Panc1 (cell line): Measurements from ENCODE around the gene THADA. TPM values are rescaled to one million over a fixed set of nuclear protein-coding genes. Genes with fewer than 3 reads are reported as not detected.
"Not testable (repeated sequence)": the region's sequence is repeated elsewhere in the genome, so short reads cannot be mapped to it uniquely, and the experiment has no call there.

Experiments
- ATAC-seq: fragments of 200-7000 bp; cut with Tn5 transposase; 2 replicates; pipeline ENCODE4 v1.9.1; 2020; ENCODE audit warnings: mild to moderate bottlenecking, moderate library complexity
- BruUV-seq: library from RNA; stranded (reverse); fragments of 400-500 nt; replicated peaks from 2 replicates; lab custom pipeline; 2021; lab: Mats Ljungman, UMichigan
- CTCF ChIA-PET: fragments of 300-600 bp; sonication (Branson Sonifier 250); formaldehyde crosslinking; loops from one replicate; lab custom pipeline; 2022; ENCODE audit warnings: antibody characterized with exemption; lab: Charles Lee
- POLR2A ChIA-PET: fragments of 300-600 bp; sonication (Branson Sonifier 250); formaldehyde crosslinking; loops from one replicate; lab custom pipeline; 2022; ENCODE audit warnings: antibody characterized with exemption; lab: Charles Lee
- DNase-seq: peaks from one replicate; pipeline ENCODE4 v3.0.0-alpha.2; 2010; ENCODE audit warnings: low read depth, low spot score
- H3K27ac ChIP-seq: 2 replicates; pipeline ENCODE4 v1.5.1; 2011; ENCODE audit warnings: mild to moderate bottlenecking, low read length, inconsistent platforms
- H3K27me3 ChIP-seq: fragments of 200-500 bp; sonication (Bioruptor generic); 2 replicates; pipeline ENCODE4 v1.6.0; 2014; ENCODE audit warnings: low read length, inconsistent platforms; ENCODE audit not compliant: control insufficient read depth, insufficient read depth
- H3K36me3 ChIP-seq: fragments of 200-500 bp; sonication (Bioruptor generic); 2 replicates; pipeline ENCODE4 v1.5.1; 2014; ENCODE audit warnings: inconsistent platforms, mild to moderate bottlenecking, low read length, moderate library complexity; ENCODE audit not compliant: control insufficient read depth, insufficient read depth
- H3K4me1 ChIP-seq: 2 replicates; pipeline ENCODE4 v1.5.1; 2011; ENCODE audit warnings: inconsistent platforms, mild to moderate bottlenecking, low read length, moderate library complexity; ENCODE audit not compliant: control insufficient read depth, insufficient read depth
- H3K4me3 ChIP-seq, 2 experiments: 2 replicates each; pipeline ENCODE4 v1.5.1; 2011 to 2012; ENCODE audit warnings: low read depth in 2 of 2, low read length in 2 of 2, mild to moderate bottlenecking in 2 of 2, inconsistent platforms in 1 of 2, moderate library complexity in 1 of 2
- H3K9me3 ChIP-seq: fragments of 200-500 bp; sonication (Bioruptor generic); 2 replicates; pipeline ENCODE4 v1.5.1; 2014; ENCODE audit warnings: low read depth, mild to moderate bottlenecking, inconsistent platforms, low read length, moderate library complexity; ENCODE audit not compliant: control insufficient read depth, insufficient read depth
- CTCF ChIP-seq: fragments of 450-650 bp; IDR thresholded peaks from 2 replicates; pipeline ENCODE4 v1.5.1; 2017; ENCODE audit warnings: mild to moderate bottlenecking
- POLR2AphosphoS5 ChIP-seq: IDR thresholded peaks from 2 replicates; pipeline ENCODE4 v1.6.1; 2012; ENCODE audit warnings: mild to moderate bottlenecking, low read depth, low read length, moderate library complexity
- REST ChIP-seq, 2 experiments: IDR thresholded peaks; 2 replicates each; pipeline ENCODE4 v1.6.1; 2011 to 2012; ENCODE audit warnings: low read depth in 2 of 2, control low read depth in 1 of 2, low read length in 1 of 2, mild to moderate bottlenecking in 1 of 2, moderate library complexity in 1 of 2; ENCODE audit not compliant: insufficient read depth in 1 of 2
- SIN3A ChIP-seq: IDR thresholded peaks from 2 replicates; pipeline ENCODE4 v1.6.1; 2012; ENCODE audit warnings: low read depth, mild to moderate bottlenecking, low read length, moderate library complexity, borderline replicate concordance; ENCODE audit not compliant: insufficient read depth
- TCF7L2 ChIP-seq: IDR thresholded peaks from 2 replicates; pipeline ENCODE4 v1.6.1; 2011; ENCODE audit warnings: mild to moderate bottlenecking, low read depth, low read length, inconsistent platforms
- in situ Hi-C: cut with HindIII; loops from 2 replicates; pipeline ENCODE4 v1.10.0; 2016; ENCODE audit warnings: low sequenced_read_pairs, low pct_unique_long_range_greater_than_20kb
- intact Hi-C: fragments of 100-400 bp; cut with micrococcal nuclease; formaldehyde crosslinking; loops from one replicate; pipeline ENCODE4 v1.10.0; 2022; ENCODE audit not compliant: unreplicated experiment
- total RNA-seq: library from RNA; stranded (reverse); gene quantifications from one replicate; pipeline ENCODE4 v1.2.1, GENCODE V29; 2021; ENCODE audit not compliant: unreplicated experiment

The THADA gene
- total RNA-seq, 1 experiment from 2014 or later = 37.2 TPM

- no peaks in the 10 kb centered on the region for H3K27me3 ChIP-seq
- peak; percentile 42 for DNase-seq
- in situ Hi-C loops (no loop called here), intact Hi-C loops (loop anchor here (5.0 kb wide), 1 partner anchor 272 kb away; no protein-coding TSS in a partner anchor)
- H3K27ac ChIP-seq = no peak overlapping the region
- ChIA-PET CTCF (interaction anchor here (0.6 to 1.2 kb wide), 5 partner anchors 9 to 339 kb away, joined by 3 to 8 read pairs (median 6); partner anchors contain the start of gene THADA), POLR2A (no interaction called here)
- no peaks in the 10 kb centered on the region for H3K4me1 ChIP-seq
- no peaks in the 10 kb centered on the region for H3K9me3 ChIP-seq
- TF ChIP-seq SIN3A (no peak), CTCF (peak; percentile 84)
- no peak overlapping the region for H3K4me3 ChIP-seq
- H3K36me3 ChIP-seq = no peaks in the 10 kb centered on the region
- BruUV-seq = no TSS peak
- peak; percentile 92 for ATAC-seq
Observed at GRCh38 chr2:43605079-43605655, 9.3 kb upstream of the THADA start.

- H3K27me3 ChIP-seq = no peaks in the 10 kb centered on the region
- no peak for DNase-seq
- ChIA-PET CTCF (interaction anchor here (0.9 to 1.2 kb wide), 4 partner anchors 9 to 340 kb away, joined by 3 to 6 read pairs (median 4); partner anchors contain the start of gene THADA), POLR2A (no interaction called here)
- H3K4me3 ChIP-seq = no peak overlapping the region
- no peaks in the 10 kb centered on the region for H3K4me1 ChIP-seq
- intact Hi-C loops (loop anchor here (5.0 kb wide), 1 partner anchor 273 kb away; no protein-coding TSS in a partner anchor), in situ Hi-C loops (no loop called here)
- no TSS peak for BruUV-seq
- no peaks in the 10 kb centered on the region for H3K9me3 ChIP-seq
- TF ChIP-seq SIN3A (no peak), POLR2AphosphoS5 (no peak), CTCF (no peak), TCF7L2 (no peak), REST (IDR thresholded peaks at IDR 0.05; ENCODE audit: insufficient read depth in 1 of 2, low read depth in 2 of 2, low read length in 1 of 2) (no peak)
- H3K27ac ChIP-seq = no peak overlapping the region
- no peaks in the 10 kb centered on the region for H3K36me3 ChIP-seq
- ATAC-seq = no peak
Observed at GRCh38 chr2:43604674-43605073, 8.8 kb upstream of the THADA start.

GRCh38 chr2:43600596-43600995, 4.8 kb upstream of the THADA start:
- H3K27me3 ChIP-seq, CTCF ChIA-PET, in situ Hi-C loops, POLR2A ChIA-PET, H3K4me3 ChIP-seq, H3K27ac ChIP-seq, H3K9me3 ChIP-seq, BruUV-seq, ATAC-seq, H3K36me3 ChIP-seq, H3K4me1 ChIP-seq, DNase-seq, intact Hi-C loops: not testable (repeated sequence)
